Smooth muscle cell (in vitro differentiated cells): ENCODE data around the gene PLCB1. TPM values are rescaled to one million over a fixed set of nuclear protein-coding genes. Genes with fewer than 3 reads are reported as not detected.

Source experiments
- DNase-seq: peaks from one replicate; lab custom pipeline; 2025; ENCODE audit not compliant: unreplicated experiment; lab: John Stamatoyannopoulos, UW
- H2AFZ ChIP-seq: fragments of 200-600 bp; sonication (generic); 2 replicates; pipeline ENCODE4 v1.6.0; 2016; ENCODE audit warnings: antibody characterized with exemption, low read depth, mild to moderate bottlenecking
- H3F3A ChIP-seq: fragments of 200-600 bp; sonication (generic); 2 replicates; pipeline ENCODE4 v1.6.0; 2017; ENCODE audit warnings: antibody characterized with exemption, low read depth
- H3K27ac ChIP-seq: fragments of 200-600 bp; sonication (generic); 2 replicates; pipeline ENCODE4 v1.5.1; 2016; ENCODE audit warnings: low read depth, mild to moderate bottlenecking
- H3K27me3 ChIP-seq: fragments of 200-600 bp; sonication (generic); 2 replicates; pipeline ENCODE4 v1.6.1; 2016; ENCODE audit warnings: low read depth, mild to moderate bottlenecking
- H3K36me3 ChIP-seq: fragments of 200-600 bp; sonication (generic); 2 replicates; pipeline ENCODE4 v1.5.1; 2016; ENCODE audit warnings: low read depth
- H3K4me1 ChIP-seq: fragments of 200-600 bp; sonication (generic); 2 replicates; pipeline ENCODE4 v1.5.1; 2016; ENCODE audit warnings: low read depth
- H3K4me2 ChIP-seq: fragments of 200-600 bp; sonication (generic); 2 replicates; pipeline ENCODE4 v1.6.0; 2016; ENCODE audit warnings: mild to moderate bottlenecking
- H3K4me3 ChIP-seq: fragments of 200-600 bp; sonication (generic); 2 replicates; pipeline ENCODE4 v1.5.1; 2016; ENCODE audit warnings: mild to moderate bottlenecking
- H3K79me2 ChIP-seq: fragments of 200-600 bp; sonication (generic); 2 replicates; pipeline ENCODE4 v1.6.0; 2016; ENCODE audit warnings: low read depth, mild to moderate bottlenecking
- H3K9ac ChIP-seq: fragments of 200-600 bp; sonication (generic); 2 replicates; pipeline ENCODE4 v1.6.0; 2016; ENCODE audit warnings: low read depth
- H3K9me3 ChIP-seq: fragments of 200-600 bp; sonication (generic); replicated peaks from 2 replicates; pipeline ENCODE4 v1.5.1; 2016; ENCODE audit warnings: low read depth
- H4K20me1 ChIP-seq: fragments of 200-600 bp; sonication (generic); 2 replicates; pipeline ENCODE4 v1.6.0; 2016; ENCODE audit warnings: low read depth
- CTCF ChIP-seq: fragments of 200-600 bp; sonication (generic); IDR thresholded peaks from 2 replicates; pipeline ENCODE4 v1.5.1; 2017; ENCODE audit warnings: borderline replicate concordance, mild to moderate bottlenecking, antibody characterized with exemption; ENCODE audit not compliant: insufficient read depth, poor library complexity, severe bottlenecking
- WGBS: methylation state at CpG from one replicate; pipeline ENCODE4 v1.1.7; 2016; ENCODE audit warnings: low lambda C conversion rate; 5-methylcytosine and 5-hydroxymethylcytosine counted together
- polyA plus RNA-seq: library from polyadenylated mRNA; unstranded; fragments of >200 nt; fragmentation: Nextera tagmentation; extraction: Ambion mirVana; gene quantifications from 2 replicates; pipeline ENCODE4 v1.2.1, GENCODE V29; 2016
- total RNA-seq: library from RNA; depleted of rRNA; stranded (reverse); fragments of >200 nt; gene quantifications from 2 replicates; pipeline ENCODE4 v1.2.3, GENCODE V29; 2014

The PLCB1 gene
- total and polyA plus RNA-seq, 2 experiments from 2014 or later: 4.7 to 25.3 TPM

GRCh38 chr20:8749101-8749500 is 617.0 kb downstream of the PLCB1 start:
- no peaks in the 10 kb centered on the region for H3K27me3 ChIP-seq
- WGBS: 89% methylated on average over 8 of the region's 8 CpGs

GRCh38 chr20:8749986-8750385 is 617.9 kb downstream of the PLCB1 start:
- Histone ChIP-seq H3K4me2 (no peak overlapping the region), H3K9me3 (no peaks in the 10 kb centered on the region), H3K9ac (no peak overlapping the region), H3F3A (no peaks in the 10 kb centered on the region), H3K4me1 (no peaks in the 10 kb centered on the region), H3K27me3 (no peaks in the 10 kb centered on the region), H2AFZ (no peak overlapping the region), H3K4me3 (no peak overlapping the region), H4K20me1 (no peaks in the 10 kb centered on the region), H3K79me2 (no peaks in the 10 kb centered on the region), H3K36me3 (no peaks in the 10 kb centered on the region), H3K27ac (no peak overlapping the region)
- 81% methylated on average over 1 of the region's 1 CpG for WGBS
- DNase-seq: no peak
- TF ChIP-seq CTCF: no peak

More at GRCh38 chr20:8749101-8749500, 617.0 kb downstream of the PLCB1 start:
- no peaks in the 10 kb centered on the region for H3K9me3 ChIP-seq
- H4K20me1 ChIP-seq: no peaks in the 10 kb centered on the region
- no peak overlapping the region for H2AFZ ChIP-seq
- TF ChIP-seq CTCF: no peak
- H3K36me3 ChIP-seq: no peaks in the 10 kb centered on the region
- no peaks in the 10 kb centered on the region for H3F3A ChIP-seq
- H3K9ac ChIP-seq: no peak overlapping the region
- no peak overlapping the region for H3K4me3 ChIP-seq
- H3K4me1 ChIP-seq: no peaks in the 10 kb centered on the region
- no peak for DNase-seq
- H3K27ac ChIP-seq: no peak overlapping the region
- H3K79me2 ChIP-seq: no peaks in the 10 kb centered on the region
- H3K4me2 ChIP-seq: no peak overlapping the region

DNA sequence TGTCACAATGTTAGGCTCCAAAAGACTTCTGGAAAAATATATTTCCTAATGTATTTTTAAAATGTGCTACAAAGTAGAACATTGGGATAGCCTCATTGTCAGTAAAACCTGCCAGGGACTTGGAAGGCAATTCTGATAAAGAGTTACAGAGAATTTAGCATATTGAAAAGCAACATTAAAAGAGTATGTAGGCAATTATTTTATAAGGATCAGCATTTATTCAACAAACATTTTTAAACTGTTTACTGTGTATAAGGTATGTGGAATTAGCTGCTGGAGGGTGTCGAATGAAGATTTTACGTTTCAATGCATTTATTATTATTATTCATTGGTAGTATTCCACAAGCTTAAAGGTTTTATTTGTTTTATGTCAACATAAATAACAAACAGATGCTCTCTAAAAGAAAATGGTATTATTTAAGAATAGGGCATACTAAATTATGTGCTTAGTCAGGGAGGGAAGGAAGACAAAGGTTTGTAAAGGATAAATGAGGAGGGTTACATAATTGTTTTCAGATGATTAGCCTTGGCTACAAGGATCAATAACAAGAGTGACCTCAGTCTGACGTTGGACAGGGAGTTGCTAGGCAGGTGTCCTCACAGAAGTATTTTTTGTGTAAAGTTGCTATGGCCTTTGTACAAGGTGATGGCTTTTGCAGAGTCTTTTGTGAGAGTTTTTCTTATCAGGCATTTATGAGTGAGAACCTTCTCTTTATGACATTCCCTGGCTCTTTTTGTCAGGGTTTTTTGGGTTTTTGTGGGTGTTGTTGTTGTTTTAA is 623.5 kb downstream of the PLCB1 start:
- Histone ChIP-seq H3K4me1 (no peaks in the 10 kb centered on the region), H2AFZ (no peak overlapping the region), H3K27ac (no peak overlapping the region), H3K4me2 (no peak overlapping the region), H3K9me3 (no peaks in the 10 kb centered on the region), H3K79me2 (no peaks in the 10 kb centered on the region), H3K9ac (no peak overlapping the region), H3K27me3 (no peaks in the 10 kb centered on the region), H3K4me3 (no peak overlapping the region), H3F3A (no peaks in the 10 kb centered on the region), H4K20me1 (no peaks in the 10 kb centered on the region), H3K36me3 (no peaks in the 10 kb centered on the region)
- no peak for DNase-seq
- no peak for TF ChIP-seq CTCF
- 90% methylated on average over 3 of the region's 3 CpGs for WGBS

- DNase-seq: no peak
- Histone ChIP-seq H3F3A (no peaks in the 10 kb centered on the region), H3K4me2 (no peak overlapping the region), H3K9ac (no peak overlapping the region), H3K4me3 (no peak overlapping the region), H3K36me3 (no peaks in the 10 kb centered on the region), H4K20me1 (no peaks in the 10 kb centered on the region), H3K4me1 (no peaks in the 10 kb centered on the region), H3K9me3 (no peaks in the 10 kb centered on the region), H3K27me3 (no peaks in the 10 kb centered on the region), H3K27ac (no peak overlapping the region), H3K79me2 (no peaks in the 10 kb centered on the region), H2AFZ (no peak overlapping the region)
- WGBS: 56% methylated on average over 2 of the region's 2 CpGs
- TF ChIP-seq CTCF: no peak
These were observed 624.3 kb downstream of the PLCB1 start for GRCh38 chr20:8756410-8756809.
